HepG2 (cell line): Measurements from ENCODE around the gene RANBP3. TPM values are rescaled to one million over a fixed set of nuclear protein-coding genes. Genes with fewer than 3 reads are reported as not detected.
A peak's percentile ranks its signal among the peaks of the same experiment; 100 is the strongest.

ENCODE experiments used
- ARID5B ChIP-seq: IDR thresholded peaks from 2 replicates; pipeline ENCODE4 v1.4.0; 2020; ENCODE audit warnings: mild to moderate bottlenecking, missing genetic modification reagents
- FOSL2 ChIP-seq: sonication (generic); formaldehyde crosslinking; IDR thresholded peaks from 2 replicates; pipeline ENCODE4 v1.4.0; 2020; ENCODE audit warnings: missing genetic modification reagents
- MAX ChIP-seq: IDR thresholded peaks from 2 replicates; pipeline ENCODE4 v1.6.1; 2012; ENCODE audit warnings: inconsistent platforms
- MTA1 ChIP-seq: sonication (generic); formaldehyde crosslinking; IDR thresholded peaks from 2 replicates; pipeline ENCODE4 v1.4.0; 2020; ENCODE audit warnings: missing genetic modification reagents, mild to moderate bottlenecking, borderline replicate concordance
- NONO ChIP-seq, 2 experiments: fragments of 450-650 bp in 1 of 2; sonication (generic) in 1 of 2; formaldehyde crosslinking in 1 of 2; IDR thresholded peaks in 1 of 2; conservative IDR thresholded peaks in 1 of 2; 2 replicates each; pipeline versions ENCODE4 v1.6.1 to v1.8.0; 2017 to 2022; ENCODE audit warnings: mild to moderate bottlenecking in 1 of 2, missing genetic modification reagents in 1 of 2, moderate library complexity in 1 of 2
- ZBED4 ChIP-seq: sonication (generic); formaldehyde crosslinking; IDR thresholded peaks from 2 replicates; pipeline ENCODE4 v1.4.0; 2020; ENCODE audit warnings: missing genetic modification reagents, borderline replicate concordance
- ZMYM2 ChIP-seq: sonication (generic); formaldehyde crosslinking; IDR thresholded peaks from 2 replicates; pipeline ENCODE4 v1.8.0; 2022; ENCODE audit warnings: mild to moderate bottlenecking, missing genetic modification reagents
- ZNF556 ChIP-seq: sonication (generic); formaldehyde crosslinking; IDR thresholded peaks from 2 replicates; pipeline ENCODE4 v1.4.0; 2020; ENCODE audit warnings: mild to moderate bottlenecking, missing genetic modification reagents, borderline replicate concordance
- ZSCAN9 ChIP-seq: IDR thresholded peaks from 2 replicates; pipeline ENCODE4 v1.6.1; 2016; ENCODE audit warnings: borderline replicate concordance
- polyA plus RNA-seq, 8 experiments: library from polyadenylated mRNA; depleted of rRNA in 3 of 8; stranded (reverse) in 7 of 8; unstranded in 1 of 8; fragments of >200 nt; fragmentation: Illumina TruSeq in 4 of 8; extraction: Trizol in 4 of 8; gene quantifications; 2 replicates each; pipeline versions ENCODE4 v1.2.1 to v1.2.3, GENCODE V29; 2011 to 2016; ENCODE audit warnings: low read depth in 4 of 8, missing spikeins in 1 of 8, mixed read lengths in 1 of 8; ENCODE audit not compliant: insufficient read depth in 1 of 8
- total RNA-seq, 5 experiments: library from RNA; depleted of rRNA; stranded (reverse); fragments of >200 nt; fragmentation: Illumina TruSeq; extraction: Trizol; gene quantifications; 2 replicates each; pipeline ENCODE4 v1.2.3, GENCODE V29; 2016; ENCODE audit warnings: low read depth in 1 of 5
- TF ChIP-seq, protein P1 (sequence below): sonication (generic); formaldehyde crosslinking; conservative IDR thresholded peaks from 2 replicates; pipeline ENCODE4 v1.4.0; 2020; ENCODE audit warnings: mild to moderate bottlenecking, missing genetic modification reagents, moderate library complexity

The RANBP3 gene
- total and polyA plus RNA-seq, 2 of the 13 experiments (the other 11 are each of a cell fraction or from before 2014, with no cell fraction given) = 39.5 to 149 TPM

DNA sequence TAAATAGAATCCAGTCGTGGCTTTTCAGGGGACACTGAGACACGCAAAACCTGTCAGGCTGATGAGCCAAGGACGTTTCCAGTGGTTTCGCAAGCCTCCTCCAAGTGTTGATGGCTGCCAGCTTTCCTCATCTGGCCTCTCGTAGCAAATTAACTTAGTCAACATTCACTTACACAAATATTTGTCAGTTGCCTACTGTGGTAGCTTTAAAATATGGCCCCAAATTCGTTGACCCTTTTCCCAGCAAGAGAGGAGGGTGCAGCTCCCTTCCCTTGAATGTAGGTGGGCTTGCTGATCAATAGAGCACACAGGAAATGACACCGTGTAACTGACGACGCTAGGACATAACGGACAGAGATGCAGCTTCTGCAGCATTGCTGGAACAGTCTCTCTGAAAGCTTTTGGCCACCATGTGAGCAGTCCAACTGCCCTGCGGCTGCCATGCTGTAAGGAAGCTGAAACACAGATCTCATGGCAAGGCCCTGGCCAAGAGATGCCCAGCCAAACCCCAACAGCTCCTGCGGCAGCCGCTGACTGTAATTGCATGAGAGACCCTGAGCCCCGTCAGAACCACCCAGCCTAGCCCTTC is 5.5 kb upstream of the RANBP3 start (continued):
- TF ChIP-seq, protein P1, sequence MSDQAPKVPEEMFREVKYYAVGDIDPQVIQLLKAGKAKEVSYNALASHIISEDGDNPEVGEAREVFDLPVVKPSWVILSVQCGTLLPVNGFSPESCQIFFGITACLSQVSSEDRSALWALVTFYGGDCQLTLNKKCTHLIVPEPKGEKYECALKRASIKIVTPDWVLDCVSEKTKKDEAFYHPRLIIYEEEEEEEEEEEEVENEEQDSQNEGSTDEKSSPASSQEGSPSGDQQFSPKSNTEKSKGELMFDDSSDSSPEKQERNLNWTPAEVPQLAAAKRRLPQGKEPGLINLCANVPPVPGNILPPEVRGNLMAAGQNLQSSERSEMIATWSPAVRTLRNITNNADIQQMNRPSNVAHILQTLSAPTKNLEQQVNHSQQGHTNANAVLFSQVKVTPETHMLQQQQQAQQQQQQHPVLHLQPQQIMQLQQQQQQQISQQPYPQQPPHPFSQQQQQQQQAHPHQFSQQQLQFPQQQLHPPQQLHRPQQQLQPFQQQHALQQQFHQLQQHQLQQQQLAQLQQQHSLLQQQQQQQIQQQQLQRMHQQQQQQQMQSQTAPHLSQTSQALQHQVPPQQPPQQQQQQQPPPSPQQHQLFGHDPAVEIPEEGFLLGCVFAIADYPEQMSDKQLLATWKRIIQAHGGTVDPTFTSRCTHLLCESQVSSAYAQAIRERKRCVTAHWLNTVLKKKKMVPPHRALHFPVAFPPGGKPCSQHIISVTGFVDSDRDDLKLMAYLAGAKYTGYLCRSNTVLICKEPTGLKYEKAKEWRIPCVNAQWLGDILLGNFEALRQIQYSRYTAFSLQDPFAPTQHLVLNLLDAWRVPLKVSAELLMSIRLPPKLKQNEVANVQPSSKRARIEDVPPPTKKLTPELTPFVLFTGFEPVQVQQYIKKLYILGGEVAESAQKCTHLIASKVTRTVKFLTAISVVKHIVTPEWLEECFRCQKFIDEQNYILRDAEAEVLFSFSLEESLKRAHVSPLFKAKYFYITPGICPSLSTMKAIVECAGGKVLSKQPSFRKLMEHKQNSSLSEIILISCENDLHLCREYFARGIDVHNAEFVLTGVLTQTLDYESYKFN (CRISPR knock-in tag) = peak; percentile 86
- TF ChIP-seq MAX (0 out of 2 replicates have a peak, but pooled peaks have one; percentile 30), ZBED4 (CRISPR knock-in tag) (0 out of 2 replicates have a peak, but pooled peaks have one; percentile 13), ZSCAN9 (CRISPR knock-in tag) (no peak), ZNF556 (CRISPR knock-in tag) (peak; percentile 63; the same call in 1 of the 2 replicates), NONO (IDR thresholded peaks at IDR 0.05) (no peak), NONO (CRISPR knock-in tag; conservative IDR thresholded peaks at IDR 0.05) (peak; percentile 62; the same call in 1 of the 2 replicates), FOSL2 (CRISPR knock-in tag) (peak; percentile 32; the same call in 1 of the 2 replicates), ARID5B (CRISPR knock-in tag) (peak; percentile 78), ZMYM2 (CRISPR knock-in tag) (peak; percentile 29; the same call in 1 of the 2 replicates), MTA1 (CRISPR knock-in tag) (0 out of 2 replicates have a peak, but pooled peaks have one; percentile 40)
